ENCODE data around the gene SUSD1.

SUSD1 gene

DNA sequence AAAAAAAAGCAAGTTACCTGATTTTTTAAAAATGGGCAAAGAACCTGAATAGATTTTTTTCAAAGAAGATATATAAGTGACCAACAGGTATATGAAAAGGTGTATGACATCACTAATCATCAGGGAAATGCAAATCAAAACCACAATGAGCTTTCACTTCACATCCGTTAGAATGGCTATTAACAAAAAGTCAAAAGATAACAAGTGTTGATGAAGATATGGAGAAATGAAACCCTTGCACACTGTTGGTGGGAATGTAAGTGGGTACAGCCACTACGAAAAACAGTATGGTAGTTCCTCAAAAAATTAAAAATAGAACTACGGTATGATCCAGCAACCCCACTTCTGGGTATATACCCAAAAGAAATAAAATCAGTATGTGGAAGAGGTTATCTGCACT, 143.7 kb downstream of the SUSD1 start:
- Histone ChIP-seq H3K4me3 (no peak overlapping the region), H3K27ac (no peak overlapping the region)

DNA sequence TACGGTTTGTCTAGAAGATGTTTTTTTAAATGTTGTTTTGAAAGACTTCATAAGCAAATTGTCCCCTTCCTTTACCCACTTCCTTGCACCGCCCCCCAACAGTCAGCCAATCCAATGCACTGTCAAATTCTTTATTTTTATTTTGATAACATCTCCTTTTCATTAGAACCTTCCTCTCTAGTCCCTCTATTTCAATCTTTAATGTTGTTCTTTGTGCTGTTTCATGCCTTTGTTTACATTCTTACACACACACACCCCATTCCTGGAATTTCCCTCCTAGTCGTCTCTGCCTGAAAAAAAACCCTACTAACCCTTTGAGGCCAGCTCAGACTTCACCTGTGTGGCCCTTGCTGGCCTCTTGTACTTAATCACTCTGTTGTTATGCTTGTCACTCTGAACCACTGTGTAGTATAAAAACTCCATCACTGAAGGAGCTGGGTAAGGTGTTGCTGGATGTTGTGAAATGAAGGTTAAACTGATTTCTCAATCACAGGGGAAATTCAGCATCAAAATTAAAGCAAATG, 145.1 kb downstream of the SUSD1 start:
- H3K27ac ChIP-seq = peak overlapping the region in 7 of 21 experiments; percentile 1 to 55 (median 27)
- H3K4me3 ChIP-seq = no peak overlapping the region

DNA sequence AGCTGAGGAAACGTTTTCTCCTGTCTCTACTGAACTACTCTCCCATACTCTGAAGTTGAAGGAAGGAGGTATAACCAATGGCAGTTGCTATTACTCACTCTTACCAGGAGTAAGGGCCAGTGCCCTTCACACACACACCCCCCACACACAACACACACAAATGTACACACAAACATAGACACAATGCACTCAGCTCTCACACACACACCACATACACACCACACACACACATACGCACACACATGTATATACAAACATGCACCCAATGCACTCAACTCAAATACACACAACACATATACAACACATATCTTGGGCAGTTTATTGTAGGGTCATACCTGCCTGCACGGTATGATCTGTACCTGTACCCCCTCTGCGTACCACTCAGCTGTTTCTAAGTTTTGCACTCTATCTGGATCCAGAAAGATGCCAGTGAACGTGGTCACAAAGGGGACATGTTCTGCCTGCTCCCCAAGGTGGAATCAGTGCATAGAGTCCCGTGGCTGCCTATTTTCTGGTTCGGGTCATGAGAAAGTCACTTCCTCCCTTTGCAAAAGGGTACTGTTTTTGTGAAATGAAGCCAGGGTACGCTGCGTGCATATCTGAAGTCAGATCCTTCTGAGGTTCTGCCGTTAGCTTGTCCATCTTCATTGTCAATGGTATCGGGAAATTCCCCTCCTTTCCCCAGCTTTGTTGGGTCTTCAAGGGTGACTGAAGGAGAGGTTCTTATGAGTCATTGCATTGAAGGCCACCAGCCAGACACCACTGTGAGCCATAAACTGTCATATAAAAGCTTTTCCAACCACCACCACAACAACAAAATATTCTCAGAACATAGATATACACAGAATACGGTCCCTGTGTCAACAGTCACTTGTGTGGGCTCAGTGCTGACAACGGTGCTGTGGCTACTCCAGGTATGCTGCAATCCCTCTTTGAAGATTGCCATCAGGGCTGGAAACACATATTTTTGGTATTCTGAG, 146.6 kb downstream of the SUSD1 start:
- H3K27ac ChIP-seq = peak overlapping the region in 1 of 21 experiments; percentile 11
- no peak overlapping the region for H3K4me3 ChIP-seq

DNA sequence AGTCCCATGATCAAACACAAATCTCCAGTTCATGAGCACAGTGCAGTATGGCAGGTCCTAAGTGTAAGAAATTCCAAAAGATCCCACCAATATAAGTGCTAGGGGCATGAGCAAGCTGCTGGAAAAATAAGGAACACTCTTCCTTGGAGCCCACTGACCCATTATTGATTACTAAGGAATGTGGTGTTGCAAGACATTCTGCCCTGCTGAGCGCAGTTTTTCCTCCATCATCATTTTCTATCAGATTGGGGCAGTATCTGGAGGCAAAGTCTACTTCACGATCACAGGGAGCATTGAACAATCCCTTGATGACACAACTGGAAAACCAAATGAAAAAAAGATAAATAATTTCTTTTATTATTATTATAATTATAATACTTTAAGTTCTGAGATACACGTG, 149.2 kb downstream of the SUSD1 start:
- no peak overlapping the region for H3K4me3 ChIP-seq
- no peak overlapping the region for H3K27ac ChIP-seq

DNA sequence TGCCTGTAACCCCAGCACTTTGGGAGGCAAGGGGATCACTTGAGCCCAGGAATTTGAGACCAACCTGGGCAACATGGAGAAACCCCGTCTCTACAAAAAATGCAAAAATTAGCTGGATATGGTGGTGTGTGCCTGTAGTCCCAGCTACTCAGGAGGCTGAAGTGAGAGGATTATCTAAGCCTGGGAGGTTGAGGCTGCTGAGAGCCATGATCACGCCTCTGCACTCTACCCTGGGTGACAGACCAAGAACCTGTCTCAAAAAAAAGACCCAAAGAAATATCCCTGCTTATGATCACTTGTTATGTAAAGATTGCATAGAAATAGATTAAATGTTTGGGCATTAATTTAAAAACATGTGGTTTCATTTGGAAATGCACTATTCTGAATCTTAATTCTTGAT, 153.4 kb downstream of the SUSD1 start:
- no peak overlapping the region for H3K4me3 ChIP-seq
- H3K27ac ChIP-seq = peak overlapping the region in 3 of 21 experiments; percentile 14 to 49 (median 32)

DNA sequence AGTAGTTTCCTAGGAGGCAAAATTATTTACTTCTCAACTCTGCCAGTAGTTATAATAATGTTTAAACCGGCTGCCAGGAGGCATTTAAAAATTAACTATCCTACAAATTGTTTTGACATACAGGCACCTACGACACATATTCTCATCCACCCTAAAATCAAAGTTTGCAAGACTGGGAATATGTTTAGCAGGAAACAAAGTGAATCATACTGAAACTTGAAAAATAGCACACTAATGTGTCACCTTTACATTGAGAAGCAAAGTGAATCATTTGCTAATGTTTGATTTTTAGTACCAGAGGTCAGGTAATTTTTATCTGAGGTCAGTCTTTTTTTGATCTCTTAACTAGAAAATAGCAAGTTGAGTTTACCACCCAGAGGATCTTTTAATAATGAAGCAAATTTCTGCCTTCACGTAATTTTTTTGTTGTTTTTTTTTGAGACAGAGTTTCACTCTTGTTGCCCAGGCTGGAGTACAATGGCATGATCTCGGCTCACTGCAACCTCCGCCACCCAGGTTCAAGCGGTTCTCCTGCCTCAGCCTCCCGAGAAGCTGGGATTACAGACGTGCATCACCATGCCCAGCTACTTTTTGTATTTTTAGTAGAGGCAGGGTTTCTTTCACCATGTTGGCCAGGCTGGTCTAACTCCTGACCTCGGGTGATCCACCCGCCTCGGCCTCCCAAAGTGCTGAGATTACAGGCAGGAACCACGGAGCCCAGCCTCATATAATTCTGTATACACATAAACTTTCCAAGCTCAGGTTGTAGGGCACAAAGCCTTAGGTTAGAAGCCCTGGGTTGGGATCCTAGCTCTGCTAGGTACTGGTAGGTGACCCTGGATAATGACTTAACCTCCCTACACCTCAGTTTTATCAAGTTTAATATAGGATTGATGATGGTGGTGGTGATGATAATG, 154.2 kb downstream of the SUSD1 start:
- Histone ChIP-seq H3K27ac (peak overlapping the region in 2 of 21 experiments; percentile 14 to 49), H3K4me3 (no peak overlapping the region)

DNA sequence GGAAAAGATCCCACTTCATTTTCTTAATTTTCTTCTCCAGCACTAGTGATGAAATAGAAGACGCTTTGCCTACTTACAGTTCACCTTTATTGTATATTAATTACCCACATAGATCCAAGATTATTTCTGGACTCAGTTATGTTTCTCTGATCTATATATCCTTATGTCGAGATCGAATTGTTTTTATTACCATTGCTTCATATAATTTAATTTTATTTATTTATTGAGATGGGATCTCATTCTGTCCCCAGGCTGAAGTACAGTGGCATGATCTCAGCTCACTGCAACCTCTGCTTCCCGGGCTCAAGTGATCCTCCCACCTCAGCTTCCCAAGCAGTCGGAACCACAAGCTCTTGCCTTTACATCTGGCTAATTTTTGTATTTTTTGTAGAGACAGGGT, 157.2 kb downstream of the SUSD1 start:
- no peak overlapping the region for H3K4me3 ChIP-seq
- no peak overlapping the region for H3K27ac ChIP-seq

DNA sequence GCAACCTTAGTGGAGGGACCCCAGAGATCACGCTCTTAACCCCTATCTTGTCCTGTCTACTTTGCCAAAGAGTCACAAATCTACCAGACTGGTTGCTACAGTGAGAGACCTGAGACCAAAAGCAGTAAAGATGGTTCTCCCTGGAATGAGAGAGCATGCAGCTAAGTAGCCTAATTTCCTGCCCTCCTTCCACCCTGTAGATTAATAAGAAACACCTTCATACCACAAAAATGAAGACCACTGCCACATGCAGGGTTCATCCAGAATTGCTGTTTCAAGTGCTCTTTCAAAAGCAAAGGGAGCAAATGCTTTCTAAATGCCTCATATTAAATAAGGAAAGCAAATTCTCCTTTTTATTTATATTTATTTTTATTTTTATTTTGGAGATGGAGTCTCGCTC, 159.4 kb downstream of the SUSD1 start:
- no peak overlapping the region for H3K4me3 ChIP-seq
- no peak overlapping the region for H3K27ac ChIP-seq

DNA sequence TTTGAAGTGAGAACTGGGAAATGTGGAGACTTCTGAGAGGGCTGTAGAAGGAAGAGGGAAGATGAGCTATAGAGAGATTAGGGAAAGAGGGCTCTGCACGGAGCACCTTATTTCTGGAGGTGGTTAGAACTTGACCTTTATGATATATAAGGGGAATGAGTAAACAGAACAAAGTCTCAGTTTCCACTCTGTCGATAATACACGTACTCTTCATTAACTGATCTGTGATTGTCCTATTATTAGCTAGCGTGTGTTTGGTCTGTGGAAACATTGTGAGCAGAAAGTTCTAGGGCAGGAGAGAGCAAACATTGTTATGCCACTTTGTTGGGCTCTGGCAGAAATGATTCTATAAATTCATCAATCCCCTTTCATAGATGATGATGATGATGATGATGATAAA, 159.9 kb downstream of the SUSD1 start:
- Histone ChIP-seq H3K27ac (no peak overlapping the region), H3K4me3 (no peak overlapping the region)

DNA sequence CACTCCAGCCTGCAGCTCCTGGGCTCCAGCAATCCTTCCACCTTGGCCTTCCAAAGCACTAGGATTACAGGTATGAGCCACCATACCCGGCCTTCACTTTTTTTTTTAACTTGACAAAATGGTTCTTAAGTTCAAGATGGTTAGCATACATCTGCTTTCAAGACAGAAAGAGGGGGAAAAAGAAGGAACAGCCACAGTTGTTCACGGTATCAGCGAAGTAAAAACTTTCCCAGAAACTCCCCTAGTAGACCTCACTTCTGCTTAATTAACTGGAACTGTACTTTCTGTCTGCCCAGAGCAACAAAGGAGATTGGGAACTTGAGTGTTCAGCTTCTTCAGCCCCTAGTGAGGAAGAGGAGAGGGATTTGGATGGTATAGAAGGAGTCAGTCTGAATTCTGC, 161.8 kb downstream of the SUSD1 start:
- peak overlapping the region in 15 of 21 experiments; percentile 12 to 79 (median 69) for H3K27ac ChIP-seq
- no peak overlapping the region for H3K4me3 ChIP-seq

DNA sequence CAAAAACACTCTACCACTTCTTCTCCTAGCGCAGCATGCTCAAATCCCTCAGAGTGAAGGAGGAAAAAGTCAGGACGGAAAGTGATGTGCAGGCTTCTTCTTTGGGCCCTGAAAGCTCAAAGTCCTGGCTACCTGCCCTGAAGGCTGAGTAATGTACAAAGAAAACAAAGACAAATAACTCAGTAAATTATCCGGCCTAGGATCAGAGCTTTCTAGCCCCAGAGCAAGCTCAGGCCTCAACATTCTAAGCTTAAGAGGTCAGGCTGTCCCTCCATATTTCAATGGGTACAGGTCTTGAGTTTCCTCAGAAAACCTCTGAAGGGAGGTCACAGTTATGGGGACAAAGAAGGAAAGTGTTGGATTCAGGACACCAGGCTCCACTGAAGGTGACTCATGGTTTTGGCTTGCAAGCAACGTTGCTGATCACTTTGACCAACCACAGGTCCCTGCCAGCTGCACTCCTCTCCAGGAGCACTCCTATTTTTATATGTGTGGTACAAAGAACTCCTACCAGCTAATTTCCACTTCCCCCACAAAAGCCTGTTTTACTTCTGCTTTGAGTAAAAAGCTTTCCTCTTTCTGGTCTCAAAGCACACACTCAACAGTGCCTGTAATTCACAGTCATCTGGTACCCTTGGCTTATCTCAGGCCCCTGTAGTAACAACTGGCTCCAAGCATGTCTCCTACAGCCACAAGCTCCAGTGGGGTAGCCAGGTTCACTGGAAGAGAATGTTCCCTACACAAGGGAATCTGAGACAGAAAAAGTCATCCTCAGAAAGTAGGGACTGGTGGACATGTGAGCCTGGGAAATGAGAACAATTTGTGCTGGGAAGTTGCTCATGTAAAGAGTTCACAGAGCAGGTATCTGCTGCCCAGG, 162.8 kb downstream of the SUSD1 start:
- no peak overlapping the region for H3K4me3 ChIP-seq
- peak overlapping the region in 20 of 21 experiments; percentile 12 to 79 (median 62) for H3K27ac ChIP-seq

DNA sequence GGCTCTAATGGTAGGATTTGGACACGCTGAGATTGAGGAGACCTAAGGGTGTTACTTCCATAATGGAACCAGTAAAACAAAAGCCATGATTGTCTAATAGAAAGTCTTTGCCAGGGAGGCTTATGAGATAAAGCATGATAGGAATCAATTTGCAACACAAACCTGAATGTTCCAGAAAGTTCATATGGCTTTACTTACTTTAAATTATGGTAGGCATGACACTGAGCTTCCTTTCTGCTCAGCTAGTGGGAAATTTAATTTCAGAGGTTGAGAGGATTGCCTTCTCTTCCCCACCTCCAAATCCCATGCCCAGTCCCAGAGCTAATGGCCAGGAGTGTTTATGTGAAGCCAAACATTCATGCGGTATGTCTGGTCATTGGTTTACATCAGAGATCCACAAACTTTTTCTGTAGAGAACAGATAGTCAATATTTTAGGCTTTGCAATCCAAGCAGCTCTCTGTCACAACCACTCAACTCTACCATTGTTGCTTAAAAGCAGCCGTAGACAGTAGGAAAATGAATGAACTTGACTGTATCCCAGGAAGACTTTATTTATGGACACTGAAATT, 164.0 kb downstream of the SUSD1 start:
- no peak overlapping the region for H3K4me3 ChIP-seq
- peak overlapping the region in 8 of 21 experiments; percentile 25 to 79 (median 64) for H3K27ac ChIP-seq

DNA sequence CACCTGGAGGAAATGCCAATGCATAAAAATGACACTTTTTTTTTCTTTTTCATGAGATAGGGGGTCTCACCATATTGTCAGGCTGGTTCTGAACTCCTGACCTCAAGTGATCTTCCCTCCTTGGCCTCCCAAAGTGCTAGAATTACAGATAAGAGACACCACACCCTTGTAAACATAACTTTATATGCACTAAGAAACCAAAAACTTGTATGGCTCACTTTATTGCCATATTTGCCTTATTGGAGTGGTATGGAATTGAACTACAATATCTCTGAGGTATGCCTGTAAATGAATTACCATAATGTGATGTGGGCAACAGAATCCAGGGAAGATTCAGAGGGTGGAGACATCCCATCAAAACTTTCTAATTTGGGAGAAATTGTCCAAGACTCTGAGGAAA, 164.6 kb downstream of the SUSD1 start:
- Histone ChIP-seq H3K4me3 (no peak overlapping the region), H3K27ac (peak overlapping the region in 1 of 21 experiments; percentile 76)

DNA sequence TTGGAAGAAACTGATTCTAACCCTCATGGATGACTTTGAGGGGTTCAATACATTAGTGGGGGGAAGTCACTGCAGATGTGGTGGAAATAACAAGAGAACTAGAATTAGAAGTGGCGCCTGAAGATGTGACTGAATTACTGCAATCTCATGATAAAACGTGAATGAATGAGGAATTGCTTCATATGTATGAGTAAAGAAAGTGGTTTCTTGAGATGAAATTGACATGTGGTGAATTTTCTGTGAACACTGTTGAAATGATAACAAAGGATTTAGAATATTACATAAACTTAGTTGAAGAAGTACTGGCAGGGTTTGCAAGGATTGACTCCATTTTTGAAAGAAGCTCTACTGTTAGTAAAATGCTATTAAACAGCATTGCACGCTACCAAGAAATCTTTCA, 165.4 kb downstream of the SUSD1 start:
- H3K27ac ChIP-seq = no peak overlapping the region
- H3K4me3 ChIP-seq = no peak overlapping the region

DNA sequence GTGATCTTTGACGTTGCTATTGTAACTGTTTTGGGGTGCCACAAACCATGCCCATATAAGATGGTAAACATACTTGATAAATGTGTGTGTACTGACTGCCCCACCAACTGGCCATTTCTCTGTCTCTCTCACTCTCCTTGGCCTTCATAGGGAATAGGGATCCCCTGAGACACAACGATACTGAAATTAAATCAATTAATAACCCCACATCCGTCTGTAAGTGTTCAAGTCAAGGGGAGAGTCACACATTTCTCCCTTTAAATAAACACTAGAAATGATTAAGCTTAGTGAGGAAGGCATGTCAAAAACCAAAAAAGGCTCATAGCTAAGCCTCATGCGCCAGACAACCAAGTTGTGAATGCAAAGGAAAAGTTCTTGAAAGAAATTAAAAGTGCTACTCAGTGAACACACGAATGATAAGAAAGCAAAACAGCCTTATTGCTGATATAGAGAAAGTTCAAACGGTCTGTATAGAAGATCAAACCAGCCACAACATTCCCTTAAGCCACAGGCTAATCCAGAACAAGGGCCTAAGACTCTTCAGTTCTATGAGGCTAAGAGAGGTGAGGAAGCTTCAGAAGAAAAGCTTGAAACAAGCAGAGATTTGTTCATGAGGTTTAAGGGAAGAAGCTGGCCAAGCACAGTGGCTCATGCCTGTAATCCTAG, 167.4 kb downstream of the SUSD1 start:
- no peak overlapping the region for H3K4me3 ChIP-seq
- H3K27ac ChIP-seq = no peak overlapping the region

DNA sequence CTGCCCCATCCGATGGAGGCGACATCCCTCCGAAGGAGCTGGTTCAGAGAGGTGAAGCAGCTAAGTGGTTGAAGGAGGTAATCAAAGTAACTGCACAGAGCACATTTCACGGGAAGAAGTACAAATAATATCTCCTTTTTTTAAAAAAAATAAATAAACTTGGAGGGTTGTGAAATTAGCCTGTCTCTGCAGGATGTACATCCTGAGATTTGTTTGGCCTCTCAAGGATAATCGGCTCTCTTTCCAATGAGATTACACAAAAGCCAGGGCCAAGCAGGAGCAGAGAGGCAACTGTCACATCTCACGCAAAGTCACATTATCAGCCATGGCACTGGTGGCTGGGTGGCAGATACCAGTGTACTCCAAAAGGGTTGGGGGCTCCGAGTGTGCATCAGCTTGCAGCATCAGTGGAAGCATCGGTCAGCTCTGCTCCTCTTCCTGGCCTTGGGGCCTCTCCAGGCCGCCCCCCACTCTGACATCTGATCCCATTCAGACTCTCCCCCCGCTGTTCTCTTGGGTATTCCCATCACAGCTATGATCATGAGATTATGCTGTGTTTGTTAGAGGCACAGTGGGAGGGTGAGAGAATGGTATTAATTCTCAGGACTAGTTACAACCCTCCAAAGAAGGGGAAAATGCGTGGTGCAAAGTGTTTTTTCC, 168.6 kb downstream of the SUSD1 start:
- Histone ChIP-seq H3K27ac (no peak overlapping the region), H3K4me3 (no peak overlapping the region)

DNA sequence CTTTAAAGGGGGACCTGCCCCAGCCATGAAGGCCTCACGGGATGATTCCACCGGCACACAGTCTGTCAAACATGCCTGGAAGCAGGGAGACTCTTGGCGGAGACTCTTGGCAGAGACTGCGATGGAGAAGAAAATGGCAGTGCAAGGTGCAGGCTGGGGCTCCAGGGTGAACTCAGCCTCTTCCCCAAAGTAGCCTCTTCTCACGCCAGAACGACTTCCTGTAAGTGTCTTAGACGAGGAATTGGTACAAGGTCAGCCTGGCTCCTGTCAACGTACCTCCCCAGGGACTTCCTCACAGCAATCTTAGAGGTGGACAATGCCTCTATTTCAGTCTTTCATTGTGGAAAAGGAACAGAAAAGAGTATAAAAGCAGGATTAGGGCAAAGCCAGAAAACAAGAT, 169.2 kb downstream of the SUSD1 start:
- H3K4me3 ChIP-seq = no peak overlapping the region
- no peak overlapping the region for H3K27ac ChIP-seq

DNA sequence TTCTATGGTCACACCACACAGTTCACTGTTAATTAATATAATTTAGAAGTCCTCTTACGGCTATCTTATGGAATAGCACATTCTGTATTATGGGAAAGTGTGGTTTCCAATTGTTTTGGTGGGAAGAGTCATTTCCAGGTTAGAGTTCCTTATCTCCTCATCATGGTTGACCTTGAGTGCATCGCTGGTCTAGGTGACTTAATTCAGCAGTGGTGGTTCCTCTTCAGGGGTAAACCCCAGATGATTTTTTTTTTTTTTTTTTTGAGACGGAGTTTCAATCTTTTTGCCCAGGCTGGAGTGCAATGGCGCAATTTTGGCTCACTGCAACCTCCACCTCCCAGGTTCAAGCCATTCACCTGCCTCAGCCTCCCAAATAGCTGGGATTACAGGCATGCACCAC, 171.6 kb downstream of the SUSD1 start:
- Histone ChIP-seq H3K27ac (no peak overlapping the region), H3K4me3 (no peak overlapping the region)
